IMR-90 (cell line): Measurements from ENCODE around the gene LINGO1. TPM values are rescaled to one million over a fixed set of nuclear protein-coding genes. Genes with fewer than 3 reads are reported as not detected.

ENCODE experiments used
- ATAC-seq: fragments of 200-7000 bp; cut with Tn5 transposase; 2 replicates; pipeline ENCODE4 v1.9.1; 2020; ENCODE audit warnings: low read depth, mild to moderate bottlenecking, moderate library complexity
- BruUV-seq: library from RNA; stranded (reverse); fragments of 400-500 nt; replicated peaks from 2 replicates; lab custom pipeline; 2021; lab: Mats Ljungman, UMichigan
- CTCF ChIA-PET: fragments of 300-600 bp; formaldehyde crosslinking; extraction: SDS; loops from one replicate; lab custom pipeline; 2021; ENCODE audit warnings: antibody characterized with exemption; lab: Yijun Ruan, JAX
- POLR2A ChIA-PET: fragments of 300-600 bp; sonication (Branson Sonifier 250); formaldehyde crosslinking; loops from one replicate; lab custom pipeline; 2022; ENCODE audit warnings: antibody characterized with exemption; ENCODE audit not compliant: unreplicated experiment; lab: Charles Lee
- DNase-seq: peaks from one replicate; pipeline ENCODE4 v3.0.0; 2013
- H2AFZ ChIP-seq: replicated peaks from 2 replicates; pipeline ENCODE3; 2013; ENCODE audit warnings: low read length, mild to moderate bottlenecking; ENCODE audit not compliant: poor library complexity
- H2AK5ac ChIP-seq: 2 replicates; pipeline ENCODE4 v1.6.1; 2013; ENCODE audit warnings: low read depth, low read length, inconsistent platforms
- H2AK9ac ChIP-seq: replicated peaks from 2 replicates; pipeline ENCODE3; 2013; ENCODE audit warnings: mild to moderate bottlenecking, low read depth, low read length, moderate library complexity; ENCODE audit not compliant: poor library complexity
- H2BK120ac ChIP-seq: 2 replicates; pipeline ENCODE4 v1.6.1; 2013; ENCODE audit warnings: low read depth, low read length, inconsistent platforms
- H2BK15ac ChIP-seq: 3 replicates; pipeline ENCODE4 v1.6.1; 2013; ENCODE audit warnings: low read depth, low read length, inconsistent platforms
- H2BK20ac ChIP-seq: 2 replicates; pipeline ENCODE4 v1.6.1; 2013; ENCODE audit warnings: low read depth, mild to moderate bottlenecking, inconsistent platforms, low read length, moderate library complexity
- H2BK5ac ChIP-seq: 2 replicates; pipeline ENCODE4 v1.6.1; 2013; ENCODE audit warnings: mild to moderate bottlenecking, low read depth, low read length, inconsistent platforms; ENCODE audit not compliant: poor library complexity, severe bottlenecking
- H3K14ac ChIP-seq: replicated peaks from 2 replicates; pipeline ENCODE4 v1.6.1; 2013; ENCODE audit warnings: low read depth, low read length, inconsistent platforms
- H3K18ac ChIP-seq: 2 replicates; pipeline ENCODE4 v1.6.1; 2013; ENCODE audit warnings: low read depth, low read length, control low read depth
- H3K23ac ChIP-seq: 2 replicates; pipeline ENCODE4 v1.6.1; 2013; ENCODE audit warnings: low read depth, low read length, inconsistent platforms
- H3K27ac ChIP-seq: 2 replicates; pipeline ENCODE4 v1.5.1; 2013; ENCODE audit warnings: mild to moderate bottlenecking, control low read depth, low read length; ENCODE audit not compliant: insufficient read depth
- H3K27me3 ChIP-seq: 2 replicates; pipeline ENCODE4 v1.6.1; 2013; ENCODE audit warnings: low read length; ENCODE audit not compliant: control insufficient read depth, insufficient read depth
- H3K36me3 ChIP-seq: 2 replicates; pipeline ENCODE4 v1.6.1; 2013; ENCODE audit warnings: low read length, mixed read lengths; ENCODE audit not compliant: control insufficient read depth, insufficient read depth
- H3K4ac ChIP-seq: 2 replicates; pipeline ENCODE4 v1.6.1; 2013; ENCODE audit warnings: low read depth, low read length, inconsistent platforms
- H3K4me1 ChIP-seq: 2 replicates; pipeline ENCODE4 v1.6.1; 2013; ENCODE audit warnings: low read length, mixed read lengths; ENCODE audit not compliant: control insufficient read depth, insufficient read depth
- H3K4me2 ChIP-seq: 2 replicates; pipeline ENCODE4 v1.6.1; 2013; ENCODE audit warnings: low read depth, mild to moderate bottlenecking, control low read depth, low read length, moderate library complexity
- H3K4me3 ChIP-seq: 2 replicates; pipeline ENCODE4 v1.5.1; 2013; ENCODE audit warnings: low read depth, mild to moderate bottlenecking, control low read depth, low read length, moderate library complexity; ENCODE audit not compliant: insufficient read depth
- H3K56ac ChIP-seq: 2 replicates; pipeline ENCODE4 v1.6.1; 2013; ENCODE audit warnings: low read length, inconsistent platforms; ENCODE audit not compliant: insufficient read depth; ENCODE audit errors: extremely low read depth
- H3K79me1 ChIP-seq, 2 experiments: 2 replicates each; pipeline ENCODE4 v1.6.1; 2013; ENCODE audit warnings: low read length in 2 of 2, inconsistent platforms in 1 of 2, low read depth in 1 of 2
- H3K9ac ChIP-seq: 2 replicates; pipeline ENCODE4 v1.6.1; 2013; ENCODE audit warnings: low read depth, low read length, control low read depth
- H3K9me1 ChIP-seq: 2 replicates; pipeline ENCODE4 v1.6.1; 2013; ENCODE audit warnings: low read length, inconsistent platforms; ENCODE audit not compliant: insufficient read depth
- H3K9me3 ChIP-seq: 2 replicates; pipeline ENCODE4 v1.6.1; 2013; ENCODE audit warnings: low read length; ENCODE audit not compliant: control insufficient read depth, insufficient read depth
- H4K20me1 ChIP-seq: 2 replicates; pipeline ENCODE4 v1.6.1; 2013; ENCODE audit warnings: low read length, inconsistent platforms; ENCODE audit not compliant: insufficient read depth
- H4K5ac ChIP-seq: 2 replicates; pipeline ENCODE4 v1.6.1; 2013; ENCODE audit warnings: mild to moderate bottlenecking, low read depth, low read length, control low read depth
- H4K8ac ChIP-seq, 2 experiments: 2 replicates each; pipeline ENCODE4 v1.6.1; 2013; ENCODE audit warnings: low read depth in 2 of 2, low read length in 2 of 2, control low read depth in 1 of 2, inconsistent platforms in 1 of 2
- H4K91ac ChIP-seq: 2 replicates; pipeline ENCODE4 v1.6.1; 2013; ENCODE audit warnings: low read depth, low read length, inconsistent platforms; ENCODE audit not compliant: insufficient read depth
- CHD1 ChIP-seq: IDR thresholded peaks from 2 replicates; pipeline ENCODE4 v1.6.1; 2012; ENCODE audit warnings: low read depth, low read length, improper control_type of control experiment
- FOS ChIP-seq: fragments of 150-350 bp; IDR thresholded peaks from 2 replicates; pipeline ENCODE4 v1.6.1; 2016; ENCODE audit warnings: low read depth, low read length
- MAFK ChIP-seq: IDR thresholded peaks from 2 replicates; pipeline ENCODE4 v1.6.1; 2012; ENCODE audit warnings: low read depth, low read length, improper control_type of control experiment
- MAZ ChIP-seq: IDR thresholded peaks from 2 replicates; pipeline ENCODE4 v1.6.1; 2012; ENCODE audit warnings: low read depth, mild to moderate bottlenecking, low read length, improper control_type of control experiment, moderate library complexity, borderline replicate concordance
- MXI1 ChIP-seq: IDR thresholded peaks from 2 replicates; pipeline ENCODE4 v1.6.1; 2012; ENCODE audit warnings: low read depth, mild to moderate bottlenecking, low read length, moderate library complexity, borderline replicate concordance
- NFE2L2 ChIP-seq: fragments of 150-350 bp; IDR thresholded peaks from 2 replicates; pipeline ENCODE4 v1.6.1; 2016; ENCODE audit warnings: low read depth, mild to moderate bottlenecking, low read length
- RAD21 ChIP-seq: IDR thresholded peaks from 2 replicates; pipeline ENCODE4 v1.6.1; 2012; ENCODE audit warnings: low read length, improper control_type of control experiment
- WGBS, 2 experiments: methylation state at CpG; one replicate each; pipeline versions ENCODE4 v1.1.5 to v1.1.7; 2013; ENCODE audit warnings: missing lambda C conversion rate in 2 of 2; ENCODE audit not compliant: insufficient read length in 1 of 2; ENCODE audit errors: extremely low coverage in 2 of 2; 5-methylcytosine and 5-hydroxymethylcytosine counted together
- dilution Hi-C: fragments of 300-500 bp; cut with HindIII; formaldehyde crosslinking; loops from one replicate; pipeline ENCODE4 v1.14.3; 2018; ENCODE audit warnings: low sequenced_read_pairs; ENCODE audit not compliant: unreplicated experiment
- in situ Hi-C: fragments of 300-500 bp; cut with MboI; formaldehyde crosslinking; loops from 3 replicates; pipeline ENCODE4 v1.14.3; 2019; ENCODE audit warnings: low sequenced_read_pairs, inconsistent platforms, mixed read lengths
- intact Hi-C: fragments of 100-400 bp; cut with micrococcal nuclease; formaldehyde crosslinking; loops from 2 replicates; pipeline ENCODE4 v1.10.0; 2022
- polyA plus RNA-seq, 3 experiments: library from polyadenylated mRNA; depleted of rRNA; stranded (reverse); fragments of >200 nt; gene quantifications; 2 replicates each; pipeline ENCODE4 v1.2.3, GENCODE V29; 2012; ENCODE audit warnings: low replicate concordance in 1 of 3
- total RNA-seq: library from RNA; depleted of rRNA; stranded (reverse); fragments of >200 nt; gene quantifications from 2 replicates; pipeline ENCODE4 v1.2.3, GENCODE V29; 2012
- TF ChIP-seq, protein P1 (sequence below): fragments of 150-350 bp; IDR thresholded peaks from 2 replicates; pipeline ENCODE4 v1.6.1; 2017; ENCODE audit warnings: mild to moderate bottlenecking, antibody characterized with exemption, low read length, low read depth

LINGO1 gene
- total and polyA plus RNA-seq, 2 of the 4 experiments (the other 2 are of a cell fraction): 0.05 TPM; not detected in 1

DNA sequence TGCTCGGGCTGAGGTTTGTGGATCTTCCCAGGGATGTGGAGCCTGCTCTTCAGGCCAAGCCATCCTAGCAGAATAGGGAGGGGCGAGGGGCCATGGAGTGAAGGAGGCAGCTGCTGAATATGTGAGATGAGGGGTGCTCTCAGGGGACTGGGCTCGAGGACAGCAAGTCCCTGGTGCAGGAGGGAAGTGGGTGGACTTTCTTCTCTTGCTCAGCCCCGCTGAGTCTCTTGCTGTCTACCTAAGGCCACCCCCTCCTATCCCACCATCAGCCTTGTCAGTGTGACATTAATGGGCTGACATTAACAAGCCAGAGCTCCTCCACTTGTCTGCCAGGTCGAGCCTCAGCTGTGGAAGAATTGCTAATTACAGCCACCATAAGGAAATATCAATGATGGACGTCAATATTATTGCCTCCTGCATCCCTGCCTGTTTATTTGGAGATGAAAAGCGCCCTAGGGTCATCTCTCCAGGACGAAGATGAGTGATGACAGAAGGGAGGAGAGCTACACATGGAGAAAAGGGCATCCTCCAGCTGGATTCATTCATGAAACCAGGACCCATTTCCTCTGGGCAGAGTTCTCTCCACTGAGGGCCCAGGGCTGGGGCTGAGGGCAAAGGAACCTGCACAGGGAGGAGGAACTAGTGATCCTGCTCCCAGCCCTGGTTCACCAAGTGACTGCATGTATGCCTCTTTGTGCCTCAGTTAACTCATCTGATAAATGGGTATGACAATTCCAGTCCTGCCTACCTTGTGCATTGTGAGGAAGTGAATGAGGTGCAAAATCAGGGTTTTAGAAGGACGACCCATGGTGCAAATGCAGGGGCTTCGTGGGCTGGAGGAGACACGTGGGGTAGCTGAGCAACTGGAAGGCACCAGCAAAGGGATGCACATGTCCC lies 34.9 kb upstream of the LINGO1 start:
- ATAC-seq: no peak
- no peaks in the 10 kb centered on the region for H3K79me1 ChIP-seq
- no peak overlapping the region for H2AK9ac ChIP-seq
- no peak overlapping the region for H3K14ac ChIP-seq
- intact Hi-C loops: no loop called here
- H3K9me3 ChIP-seq: peaks cover 2% of the 10 kb centered on the region; the same call in 1 of the 2 replicates
- DNase-seq: no peak
- BruUV-seq: no TSS peak
- H3K9ac ChIP-seq: no peak overlapping the region
- no peak overlapping the region for H2AK5ac ChIP-seq
- no peak overlapping the region for H3K27ac ChIP-seq
- H3K36me3 ChIP-seq: no peaks in the 10 kb centered on the region
- CTCF ChIA-PET: no interaction called here
- H3K4me3 ChIP-seq: no peak overlapping the region
- peaks cover 82% of the 10 kb centered on the region for H3K27me3 ChIP-seq
- H3K18ac ChIP-seq: no peak overlapping the region
- H2BK120ac ChIP-seq: no peak overlapping the region
- no peak overlapping the region for H2BK15ac ChIP-seq
- no peak overlapping the region for H4K91ac ChIP-seq
- no peak overlapping the region for H2BK20ac ChIP-seq
- no peaks in the 10 kb centered on the region for H3K9me1 ChIP-seq
- no peak overlapping the region for H4K8ac ChIP-seq
- dilution Hi-C loops: no loop called here
- WGBS, 2 experiments: 0% methylated on average over 1 of the region's 11 CpGs; no CpG with 5 or more reads in 1 of the 2 experiments
- in situ Hi-C loops: no loop called here
- TF ChIP-seq FOS (no peak), RAD21 (no peak), CHD1 (no peak), MXI1 (no peak), MAFK (no peak), MAZ (no peak), NFE2L2 (no peak)
- TF ChIP-seq, protein P1, sequence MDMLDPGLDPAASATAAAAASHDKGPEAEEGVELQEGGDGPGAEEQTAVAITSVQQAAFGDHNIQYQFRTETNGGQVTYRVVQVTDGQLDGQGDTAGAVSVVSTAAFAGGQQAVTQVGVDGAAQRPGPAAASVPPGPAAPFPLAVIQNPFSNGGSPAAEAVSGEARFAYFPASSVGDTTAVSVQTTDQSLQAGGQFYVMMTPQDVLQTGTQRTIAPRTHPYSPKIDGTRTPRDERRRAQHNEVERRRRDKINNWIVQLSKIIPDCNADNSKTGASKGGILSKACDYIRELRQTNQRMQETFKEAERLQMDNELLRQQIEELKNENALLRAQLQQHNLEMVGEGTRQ: no peak
- no peak overlapping the region for H3K56ac ChIP-seq
- no peaks in the 10 kb centered on the region for H4K20me1 ChIP-seq
- H3K4me2 ChIP-seq: no peak overlapping the region
- no peak overlapping the region for H2BK5ac ChIP-seq
- no peak overlapping the region for H3K4ac ChIP-seq
- H2AFZ ChIP-seq: no peak overlapping the region
- H3K4me1 ChIP-seq: no peaks in the 10 kb centered on the region
- POLR2A ChIA-PET: no interaction called here
- no peak overlapping the region for H4K5ac ChIP-seq
- H3K23ac ChIP-seq: no peak overlapping the region
